Activated naive CD4-positive, alpha-beta T cell treated with anti-CD3 and anti-CD28 coated beads for 36 hours (primary cell): ENCODE results near the gene CAPN5. TPM values are rescaled to one million over a fixed set of nuclear protein-coding genes. Genes with fewer than 3 reads are reported as not detected.

Experiments
- CTCF ChIA-PET: fragments of 350-600 bp; sonication (Branson Sonifier 250); formaldehyde crosslinking; loops from one replicate; lab custom pipeline; 2021; ENCODE audit warnings: antibody characterized with exemption; lab: Charles Lee
- DNase-seq: peaks from one replicate; pipeline ENCODE4 v3.0.0-alpha.2; 2020
- H3K27ac Mint-ChIP-seq: one replicate; pipeline ENCODE4 v1.8.0; 2021; ENCODE audit warnings: mild to moderate bottlenecking, mixed read lengths
- H3K27me3 Mint-ChIP-seq: one replicate; pipeline ENCODE4 v1.8.0; 2021; ENCODE audit warnings: low read depth, mixed read lengths
- H3K36me3 Mint-ChIP-seq: one replicate; pipeline ENCODE4 v1.8.0; 2021; ENCODE audit warnings: low read depth, mixed read lengths
- H3K4me1 Mint-ChIP-seq: one replicate; pipeline ENCODE4 v1.8.0; 2021; ENCODE audit warnings: low read depth, mixed read lengths
- H3K4me3 Mint-ChIP-seq: one replicate; pipeline ENCODE4 v1.8.0; 2021; ENCODE audit warnings: mild to moderate bottlenecking, moderate library complexity, mixed read lengths
- H3K9me3 Mint-ChIP-seq: one replicate; pipeline ENCODE4 v1.8.0; 2021; ENCODE audit warnings: mixed read lengths
- intact Hi-C: fragments of 100-400 bp; cut with micrococcal nuclease; formaldehyde crosslinking; loops from one replicate; pipeline ENCODE4 v1.15.1; 2023
- total RNA-seq, 2 experiments: library from RNA; stranded (reverse); gene quantifications; one replicate each; pipeline ENCODE4 v1.2.3, GENCODE V29; 2021

CAPN5 gene
- total RNA-seq, 2 experiments from 2014 or later: 0.79 to 1.5 TPM

GRCh38 chr11:77136784-77137420 lies 70.1 kb downstream of the CAPN5 start:
- Mint-ChIP-seq H3K9me3 (no peaks in the 10 kb centered on the region), H3K27me3 (peaks cover 17% of the 10 kb centered on the region), H3K27ac (no peak overlapping the region), H3K4me3 (no peak overlapping the region), H3K4me1 (no peaks in the 10 kb centered on the region), H3K36me3 (no peaks in the 10 kb centered on the region)
- CTCF ChIA-PET: interaction anchor here (0.5 to 2.4 kb wide), 2 partner anchors 10 to 310 kb away, joined by 3 to 11 read pairs; no protein-coding TSS in a partner anchor
- intact Hi-C loops: no loop called here
- DNase-seq: no peak

GRCh38 chr11:77137421-77137820 lies 70.7 kb downstream of the CAPN5 start:
- intact Hi-C loops: no loop called here

GRCh38 chr11:77138106-77138649 lies 71.4 kb downstream of the CAPN5 start:
- no peak overlapping the region for H3K27ac Mint-ChIP-seq
- CTCF ChIA-PET: interaction anchor here (1.2 kb wide), 1 partner anchor 11 kb away, joined by 3 read pairs; no protein-coding TSS in a partner anchor
- H3K9me3 Mint-ChIP-seq: no peaks in the 10 kb centered on the region
- no peak overlapping the region for H3K4me3 Mint-ChIP-seq
- intact Hi-C loops: no loop called here
- no peaks in the 10 kb centered on the region for H3K36me3 Mint-ChIP-seq
- H3K4me1 Mint-ChIP-seq: no peaks in the 10 kb centered on the region
- H3K27me3 Mint-ChIP-seq: peaks cover 17% of the 10 kb centered on the region
- DNase-seq: no peak

More at GRCh38 chr11:77137421-77137820, 70.7 kb downstream of the CAPN5 start:
- Mint-ChIP-seq H3K36me3 (no peaks in the 10 kb centered on the region), H3K27me3 (peaks cover 17% of the 10 kb centered on the region), H3K4me3 (no peak overlapping the region), H3K27ac (no peak overlapping the region), H3K4me1 (no peaks in the 10 kb centered on the region), H3K9me3 (no peaks in the 10 kb centered on the region)
- DNase-seq: no peak
- CTCF ChIA-PET: interaction anchor here (0.5 to 2.4 kb wide), 2 partner anchors 10 to 310 kb away, joined by 3 to 11 read pairs; no protein-coding TSS in a partner anchor

- H3K36me3 Mint-ChIP-seq: no peaks in the 10 kb centered on the region
- CTCF ChIA-PET: interaction anchor here (1.2 kb wide), 1 partner anchor 12 kb away, joined by 3 read pairs; no protein-coding TSS in a partner anchor
- H3K27ac Mint-ChIP-seq: no peak overlapping the region
- H3K4me1 Mint-ChIP-seq: no peaks in the 10 kb centered on the region
- intact Hi-C loops: no loop called here
- no peaks in the 10 kb centered on the region for H3K9me3 Mint-ChIP-seq
- no peak for DNase-seq
- H3K4me3 Mint-ChIP-seq: no peak overlapping the region
- peaks cover 17% of the 10 kb centered on the region for H3K27me3 Mint-ChIP-seq
Measured at GRCh38 chr11:77139201-77139600, 72.4 kb downstream of the CAPN5 start.

GRCh38 chr11:77140231-77140851 lies 73.6 kb downstream of the CAPN5 start:
- Mint-ChIP-seq H3K27me3 (peaks cover 17% of the 10 kb centered on the region), H3K4me1 (no peaks in the 10 kb centered on the region), H3K4me3 (no peak overlapping the region), H3K9me3 (no peaks in the 10 kb centered on the region), H3K27ac (no peak overlapping the region), H3K36me3 (no peaks in the 10 kb centered on the region)
- CTCF ChIA-PET: interaction anchor here (0.6 kb wide), 1 partner anchor 395 kb away, joined by 4 read pairs; no protein-coding TSS in a partner anchor
- intact Hi-C loops: no loop called here
- no peak for DNase-seq

GRCh38 chr11:77141034-77141433 lies 74.3 kb downstream of the CAPN5 start:
- Mint-ChIP-seq H3K36me3 (no peaks in the 10 kb centered on the region), H3K4me3 (no peak overlapping the region), H3K27me3 (peaks cover 17% of the 10 kb centered on the region), H3K27ac (no peak overlapping the region), H3K9me3 (no peaks in the 10 kb centered on the region), H3K4me1 (no peaks in the 10 kb centered on the region)
- intact Hi-C loops: no loop called here
- no peak for DNase-seq
- CTCF ChIA-PET: interaction anchor here (1.0 kb wide), 1 partner anchor 14 kb away, joined by 3 read pairs; no protein-coding TSS in a partner anchor

- peaks cover 17% of the 10 kb centered on the region for H3K27me3 Mint-ChIP-seq
- H3K4me1 Mint-ChIP-seq: no peaks in the 10 kb centered on the region
- H3K27ac Mint-ChIP-seq: no peak overlapping the region
- H3K4me3 Mint-ChIP-seq: no peak overlapping the region
- intact Hi-C loops: no loop called here
- CTCF ChIA-PET: interaction anchor here (1.0 kb wide), 1 partner anchor 14 kb away, joined by 3 read pairs; no protein-coding TSS in a partner anchor
- no peaks in the 10 kb centered on the region for H3K36me3 Mint-ChIP-seq
- H3K9me3 Mint-ChIP-seq: no peaks in the 10 kb centered on the region
- DNase-seq: no peak
Measured at GRCh38 chr11:77141475-77141874, 74.7 kb downstream of the CAPN5 start.

GRCh38 chr11:77142091-77142975 lies 75.6 kb downstream of the CAPN5 start:
- intact Hi-C loops: no loop called here
- Mint-ChIP-seq H3K27ac (no peak overlapping the region), H3K4me3 (no peak overlapping the region), H3K27me3 (peaks cover 11% of the 10 kb centered on the region), H3K4me1 (no peaks in the 10 kb centered on the region), H3K9me3 (no peaks in the 10 kb centered on the region), H3K36me3 (no peaks in the 10 kb centered on the region)
- DNase-seq: no peak
- CTCF ChIA-PET: interaction anchor here (0.9 kb wide), 1 partner anchor 15 kb away, joined by 3 read pairs; no protein-coding TSS in a partner anchor

GRCh38 chr11:77143405-77144020 lies 76.7 kb downstream of the CAPN5 start:
- peaks cover 5% of the 10 kb centered on the region for H3K4me1 Mint-ChIP-seq
- peaks cover 13% of the 10 kb centered on the region for H3K27me3 Mint-ChIP-seq
- H3K9me3 Mint-ChIP-seq: no peaks in the 10 kb centered on the region
- H3K36me3 Mint-ChIP-seq: no peaks in the 10 kb centered on the region
- no peak for DNase-seq
- H3K4me3 Mint-ChIP-seq: no peak overlapping the region
- no peak overlapping the region for H3K27ac Mint-ChIP-seq
- intact Hi-C loops: no loop called here
- CTCF ChIA-PET: interaction anchor here (0.9 to 1.9 kb wide), 2 partner anchors 17 to 44 kb away, joined by 3 to 4 read pairs; no protein-coding TSS in a partner anchor

- intact Hi-C loops: no loop called here
- no peaks in the 10 kb centered on the region for H3K9me3 Mint-ChIP-seq
- CTCF ChIA-PET: interaction anchor here (0.9 to 1.9 kb wide), 2 partner anchors 17 to 43 kb away, joined by 3 to 4 read pairs; partner anchors contain the start of gene MYO7A
- H3K27ac Mint-ChIP-seq: no peak overlapping the region
- H3K36me3 Mint-ChIP-seq: no peaks in the 10 kb centered on the region
- peaks cover 10% of the 10 kb centered on the region for H3K27me3 Mint-ChIP-seq
- H3K4me1 Mint-ChIP-seq: peaks cover 5% of the 10 kb centered on the region
- no peak for DNase-seq
- no peak overlapping the region for H3K4me3 Mint-ChIP-seq
Measured at GRCh38 chr11:77144196-77144856, 77.6 kb downstream of the CAPN5 start.

GRCh38 chr11:77144857-77145428 lies 78.2 kb downstream of the CAPN5 start:
- intact Hi-C loops: no loop called here
- no peak overlapping the region for H3K27ac Mint-ChIP-seq
- H3K36me3 Mint-ChIP-seq: no peaks in the 10 kb centered on the region
- H3K4me3 Mint-ChIP-seq: no peak overlapping the region
- H3K27me3 Mint-ChIP-seq: peaks cover 5% of the 10 kb centered on the region
- CTCF ChIA-PET: interaction anchor here (0.9 to 1.9 kb wide), 2 partner anchors 18 to 43 kb away, joined by 3 to 4 read pairs; partner anchors contain the start of gene MYO7A
- no peaks in the 10 kb centered on the region for H3K9me3 Mint-ChIP-seq
- no peak for DNase-seq
- H3K4me1 Mint-ChIP-seq: peaks cover 5% of the 10 kb centered on the region
